Heart left ventricle (tissue), 16 donors: ENCODE results near the gene NALCN. TPM values are rescaled to one million over a fixed set of nuclear protein-coding genes. Genes with fewer than 3 reads are reported as not detected.

ENCODE experiments used
- ATAC-seq, 4 donors: fragments of 200-7000 bp; cut with Tn5 transposase; one replicate each; pipeline ENCODE4 v1.9.1; 2020 to 2022; ENCODE audit warnings: moderate library complexity in 4 of 4, mild to moderate bottlenecking in 3 of 4, moderate number of reproducible peaks in 1 of 4
- DNase-seq, 5 donors: peaks; one replicate each; pipeline ENCODE4 v3.0.0-alpha.2; 2020
- H3K27ac ChIP-seq, 12 donors: fragments of 200-600 bp; sonication (generic) in 4 of 12; one replicate each; pipeline versions ENCODE4 v1.5.0 to v1.8.0; 2016 to 2022; ENCODE audit warnings: mild to moderate bottlenecking in 2 of 12
- H3K27me3 ChIP-seq, 9 donors: fragments of 200-600 bp; sonication (generic) in 2 of 9; one replicate each; pipeline versions ENCODE4 v1.5.1 to v1.8.0; 2016 to 2022; ENCODE audit warnings: mild to moderate bottlenecking in 3 of 9
- H3K36me3 ChIP-seq, 9 donors: fragments of 200-600 bp; sonication (generic) in 2 of 9; one replicate each; pipeline versions ENCODE4 v1.5.0 to v1.8.0; 2018 to 2022; ENCODE audit warnings: mild to moderate bottlenecking in 2 of 9
- H3K4me1 ChIP-seq, 12 donors: fragments of 200-600 bp; sonication (generic) in 4 of 12; one replicate each; pipeline versions ENCODE4 v1.5.0 to v1.8.0; 2016 to 2022; ENCODE audit warnings: mild to moderate bottlenecking in 3 of 12
- H3K4me3 ChIP-seq, 12 donors: fragments of 200-600 bp; sonication (generic) in 4 of 12; one replicate each; pipeline versions ENCODE4 v1.5.0 to v1.8.0; 2017 to 2022; ENCODE audit warnings: mild to moderate bottlenecking in 9 of 12, moderate library complexity in 4 of 12
- H3K9me3 ChIP-seq, 12 donors: fragments of 200-600 bp; sonication (generic) in 4 of 12; one replicate each; pipeline versions ENCODE4 v1.5.0 to v1.8.0; 2016 to 2022; ENCODE audit warnings: mild to moderate bottlenecking in 1 of 12
- POLR2A ChIP-seq, 2 donors: fragments of 450-650 bp; IDR thresholded peaks; one replicate each; pipeline ENCODE4 v1.6.1; 2017; ENCODE audit warnings: antibody characterized with exemption in 2 of 2, mild to moderate bottlenecking in 2 of 2, moderate library complexity in 2 of 2
- WGBS, 4 donors: extraction: QIAGEN DNeasy Blood & Tissue Kit in 2 of 4; methylation state at CpG; one replicate each; pipeline versions ENCODE4 v1.1.5 to v1.1.7; 2013 to 2018; 5-methylcytosine and 5-hydroxymethylcytosine counted together
- intact Hi-C, 10 donors: fragments of 100-400 bp; cut with DNase I; formaldehyde crosslinking; loops; one replicate each; pipeline versions ENCODE4 v1.11.1 to v1.14.2; 2022
- polyA plus RNA-seq, 2 donors: library from polyadenylated mRNA; stranded (reverse); fragments of 200-250 nt; gene quantifications; one replicate each; pipeline ENCODE4 v1.2.3, GENCODE V29; 2013
- total RNA-seq, 9 donors: library from RNA; depleted of rRNA in 2 of 9; stranded (reverse); fragments of >200 nt in 2 of 9; fragmentation: NEBNext Ultra II Directional in 3 of 9; extraction: Animal tissue kit (Norgen Biotek cat#: 25700) in 3 of 9; gene quantifications; one replicate each; pipeline versions ENCODE4 v1.1.0 to v1.2.4, GENCODE V29; 2016 to 2023
- TF ChIP-seq, protein P1 (sequence below), 12 donors: fragments of 200-600 bp; sonication (generic) in 4 of 12; IDR thresholded peaks; one replicate each; pipeline versions ENCODE4 v1.5.0 to v1.8.0; 2018 to 2022; ENCODE audit warnings: antibody characterized with exemption in 12 of 12, mild to moderate bottlenecking in 5 of 12
- donor health status: ischemic (EF 13 %, LVEDD 7.1; RV severe dilation, severe dysfunction).
- donor health status: healthy with polysubstance abuse.
- donor health status: DM: no; HTN: yes; CAD: no.
- donor health status: DM: no; HTN: no; CAD: no.
- donor health status: ischemic (EF 25% LVEDD 6.9; RV normal size, moderate dysfunction).
- donor health status: ischemic (EF 25% LVEDD 5.7; RV mildly dilated, moderate dysfunction).
- donor health status: healthy.
- donor health status: DM: yes; HTN: yes; CAD: no.
- donor health status: ischemic (EF 35%, LVEDD 5.7; RV mildly dilated, moderate dysfunction).
- donor health status: nonischemic (EF 11% LVEDD 7.7; RV severe dilation, severe dysfunction).
- donor health status: DM: yes; HTN: yes; CAD: no.
- donor health status: PGD.
- donor health status: ischemic (EF 29% LVEDD 5.4; RV normal size, mild dysfunction).
- donor health status: nonischemic (EF 23%, LVEDD 6.1; RV moderate dilation, normal function).

NALCN gene
- total and polyA plus RNA-seq, 11 donors: 1.9 to 11.4 (median 6.8) TPM; not detected in 1

DNA sequence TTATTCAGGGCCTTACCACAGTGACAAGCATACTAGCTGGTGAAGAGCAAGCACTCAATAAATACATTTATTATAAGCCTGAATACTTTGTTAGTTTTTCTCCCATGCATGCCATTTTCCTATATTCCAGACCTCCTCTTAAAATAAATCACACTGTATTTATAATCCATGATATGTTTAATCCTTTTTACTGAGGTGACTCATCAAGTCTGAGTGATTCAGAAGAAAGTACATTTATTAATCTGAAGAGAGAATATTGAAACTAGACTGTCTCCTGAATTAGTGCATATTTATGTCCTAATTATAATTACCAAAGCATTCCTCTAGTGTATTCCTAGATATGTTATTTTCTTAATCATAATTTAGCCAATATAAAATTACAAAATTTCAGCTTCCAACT is 323.3 kb downstream of the NALCN start:
- intact Hi-C loops: no loop called here
- no peak for TF ChIP-seq POLR2A (IDR thresholded peaks at IDR 0.05)
- TF ChIP-seq, protein P1, sequence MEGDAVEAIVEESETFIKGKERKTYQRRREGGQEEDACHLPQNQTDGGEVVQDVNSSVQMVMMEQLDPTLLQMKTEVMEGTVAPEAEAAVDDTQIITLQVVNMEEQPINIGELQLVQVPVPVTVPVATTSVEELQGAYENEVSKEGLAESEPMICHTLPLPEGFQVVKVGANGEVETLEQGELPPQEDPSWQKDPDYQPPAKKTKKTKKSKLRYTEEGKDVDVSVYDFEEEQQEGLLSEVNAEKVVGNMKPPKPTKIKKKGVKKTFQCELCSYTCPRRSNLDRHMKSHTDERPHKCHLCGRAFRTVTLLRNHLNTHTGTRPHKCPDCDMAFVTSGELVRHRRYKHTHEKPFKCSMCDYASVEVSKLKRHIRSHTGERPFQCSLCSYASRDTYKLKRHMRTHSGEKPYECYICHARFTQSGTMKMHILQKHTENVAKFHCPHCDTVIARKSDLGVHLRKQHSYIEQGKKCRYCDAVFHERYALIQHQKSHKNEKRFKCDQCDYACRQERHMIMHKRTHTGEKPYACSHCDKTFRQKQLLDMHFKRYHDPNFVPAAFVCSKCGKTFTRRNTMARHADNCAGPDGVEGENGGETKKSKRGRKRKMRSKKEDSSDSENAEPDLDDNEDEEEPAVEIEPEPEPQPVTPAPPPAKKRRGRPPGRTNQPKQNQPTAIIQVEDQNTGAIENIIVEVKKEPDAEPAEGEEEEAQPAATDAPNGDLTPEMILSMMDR (IDR thresholded peaks at IDR 0.05): no peak
- Histone ChIP-seq H3K36me3 (no peaks in the 10 kb centered on the region), H3K4me1 (no peaks in the 10 kb centered on the region), H3K27ac (no peak overlapping the region), H3K9me3 (no peaks in the 10 kb centered on the region), H3K27me3 (no peaks in the 10 kb centered on the region), H3K4me3 (no peak overlapping the region)
- ATAC-seq: no peak
- DNase-seq: no peak

DNA sequence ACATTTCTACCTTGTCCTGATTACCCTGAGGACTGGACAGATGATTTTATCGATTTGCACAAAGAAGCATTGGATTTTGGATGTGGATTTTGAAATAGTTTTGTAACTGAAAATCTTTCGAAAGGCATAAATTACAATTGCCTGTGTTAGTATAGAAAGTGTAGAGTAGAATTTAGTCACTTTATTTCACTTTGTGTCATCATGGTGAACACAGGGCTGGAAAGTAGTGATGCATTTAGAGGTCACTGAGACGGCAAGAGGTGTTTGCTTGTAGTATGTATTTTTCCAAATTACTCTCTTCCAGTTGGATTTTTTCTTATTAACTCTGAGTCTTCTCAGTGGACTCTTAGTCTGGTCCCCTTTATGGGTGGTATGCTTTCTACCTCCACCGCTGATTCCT is 326.0 kb downstream of the NALCN start:
- ATAC-seq: no peak
- Histone ChIP-seq H3K27me3 (no peaks in the 10 kb centered on the region), H3K4me3 (no peak overlapping the region), H3K4me1 (no peaks in the 10 kb centered on the region), H3K36me3 (no peaks in the 10 kb centered on the region), H3K9me3 (no peaks in the 10 kb centered on the region), H3K27ac (no peak overlapping the region)
- 81 to 89% (median 86%) methylated on average over 4 of the region's 4 CpGs for WGBS, 4 donors
- intact Hi-C loops: no loop called here
- TF ChIP-seq, protein P1 (IDR thresholded peaks at IDR 0.05): no peak
- no peak for TF ChIP-seq POLR2A (IDR thresholded peaks at IDR 0.05)
- DNase-seq: no peak

DNA sequence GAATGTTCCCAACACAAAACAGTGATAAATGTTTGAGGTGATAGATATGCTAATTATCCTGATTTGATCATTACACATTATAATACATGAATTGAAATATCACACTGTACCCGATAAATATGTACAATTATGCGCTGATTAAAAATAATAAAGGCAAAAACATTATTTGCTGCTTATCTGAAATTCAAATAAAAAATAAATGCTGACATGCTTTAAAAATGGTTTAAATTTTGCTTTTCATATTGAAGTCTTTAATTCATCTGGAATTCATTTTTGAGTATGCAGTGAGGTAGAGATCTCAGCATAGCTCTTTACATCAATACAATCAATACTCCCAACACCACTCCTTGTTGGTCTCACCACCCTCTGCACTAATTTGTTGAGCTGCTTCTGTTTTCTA is 330.8 kb downstream of the NALCN start:
- Histone ChIP-seq H3K4me1 (no peaks in the 10 kb centered on the region), H3K27ac (no peak overlapping the region), H3K9me3 (peaks cover 0 to 10% (median 0%) of the 10 kb centered on the region in 12 donors), H3K36me3 (no peaks in the 10 kb centered on the region), H3K4me3 (no peak overlapping the region), H3K27me3 (no peaks in the 10 kb centered on the region)
- no peak for TF ChIP-seq POLR2A (IDR thresholded peaks at IDR 0.05)
- TF ChIP-seq, protein P1 (IDR thresholded peaks at IDR 0.05): no peak
- intact Hi-C loops: no loop called here
- ATAC-seq (no peak), DNase-seq (no peak)
- 67 to 76% (median 73%) methylated on average over 2 of the region's 2 CpGs for WGBS, 4 donors

DNA sequence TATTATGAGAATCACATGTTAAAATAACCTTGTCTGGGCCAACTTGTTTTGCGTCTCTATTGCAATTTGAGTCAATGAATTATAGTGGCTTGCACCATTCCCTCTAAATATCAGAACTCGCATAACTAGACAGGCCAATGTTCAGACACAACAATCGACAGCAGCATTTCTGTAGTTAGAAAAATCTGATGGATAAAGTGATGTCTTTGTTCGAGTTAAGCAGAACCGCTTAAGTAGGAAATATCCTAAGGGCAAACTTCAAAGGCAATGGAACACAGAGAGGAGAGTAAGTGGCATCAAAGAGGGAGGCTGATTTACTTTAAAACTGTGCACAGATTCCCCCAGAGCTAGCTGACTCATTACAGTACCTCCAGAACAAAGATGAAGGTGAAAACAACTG is 333.9 kb downstream of the NALCN start:
- no peak for TF ChIP-seq POLR2A (IDR thresholded peaks at IDR 0.05)
- TF ChIP-seq, protein P1 (IDR thresholded peaks at IDR 0.05): no peak
- no peak overlapping the region for H3K27ac ChIP-seq
- DNase-seq (no peak), ATAC-seq (no peak)
- H3K9me3 ChIP-seq: peaks cover 0 to 10% (median 0%) of the 10 kb centered on the region in 12 donors
- no peak overlapping the region for H3K4me3 ChIP-seq
- no peaks in the 10 kb centered on the region for H3K4me1 ChIP-seq
- H3K36me3 ChIP-seq: no peaks in the 10 kb centered on the region
- 84 to 87% (median 86%) methylated on average over 5 of the region's 5 CpGs for WGBS, 4 donors
- intact Hi-C loops: no loop called here
- no peaks in the 10 kb centered on the region for H3K27me3 ChIP-seq
